ENCODE data around the gene POLR1E. TPM values are rescaled to one million over a fixed set of nuclear protein-coding genes. Genes with fewer than 3 reads are reported as not detected.
"Not testable (repeated sequence)": the region's sequence is repeated elsewhere in the genome, so short reads cannot be mapped to it uniquely, and the experiment has no call there.

Gene POLR1E
- total and polyA plus RNA-seq, 9 of the 15 experiments (the other 6 are each of a cell fraction or from before 2014, with no cell fraction given), result 18.9 to 102 (median 74.4) TPM

GRCh38 chr9:37467530-37467929 lies 18.2 kb upstream of the POLR1E start (continued):
- TF ChIP-seq ZBTB40 (IDR thresholded peaks at IDR 0.05), result peak; percentile 49
- TF ChIP-seq ZBTB40 (CRISPR knock-in tag; IDR thresholded peaks at IDR 0.05); TEAD4 (CRISPR knock-in tag; IDR thresholded peaks at IDR 0.05; ENCODE audit: borderline replicate concordance): not testable (repeated sequence)
- TF ChIP-seq SMARCA5 (IDR thresholded peaks at IDR 0.05), result 0 out of 2 replicates have a peak, but pooled peaks have one; percentile 38
- TF ChIP-seq, protein P1, sequence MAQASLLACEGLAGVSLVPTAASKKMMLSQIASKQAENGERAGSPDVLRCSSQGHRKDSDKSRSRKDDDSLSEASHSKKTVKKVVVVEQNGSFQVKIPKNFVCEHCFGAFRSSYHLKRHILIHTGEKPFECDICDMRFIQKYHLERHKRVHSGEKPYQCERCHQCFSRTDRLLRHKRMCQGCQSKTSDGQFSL (CRISPR knock-in tag; IDR thresholded peaks at IDR 0.05), result not testable (repeated sequence)
- TF ChIP-seq, protein P1 (tag; IDR thresholded peaks at IDR 0.05), result 0 out of 4 replicates have a peak, but pooled peaks of 1 of the 2 experiments have one; percentile 40
- TF ChIP-seq PHF20 (IDR thresholded peaks at IDR 0.05; ENCODE audit: partially characterized antibody), result peak; percentile 23
- TF ChIP-seq TEAD4 (IDR thresholded peaks at IDR 0.05; ENCODE audit: low read length), result 0 out of 2 replicates have a peak, but pooled peaks have one; percentile 10
- TF ChIP-seq CC2D1A (IDR thresholded peaks at IDR 0.05), result 0 out of 2 replicates have a peak, but pooled peaks have one; percentile 15
- 0 out of 2 replicates have a peak, but pooled peaks have one; percentile 29 for TF ChIP-seq NBN (IDR thresholded peaks at IDR 0.05; ENCODE audit: low read depth)
- TF ChIP-seq CEBPG (CRISPR knock-in tag; IDR thresholded peaks at IDR 0.05), result 0 out of 2 replicates have a peak, but pooled peaks have one; percentile 46
- TF ChIP-seq CEBPG (tag; conservative IDR thresholded peaks at IDR 0.05 in 1 of 2, IDR thresholded peaks at IDR 0.05 in 1 of 2), result peak; percentile 80 to 92
- TF ChIP-seq, protein P2, sequence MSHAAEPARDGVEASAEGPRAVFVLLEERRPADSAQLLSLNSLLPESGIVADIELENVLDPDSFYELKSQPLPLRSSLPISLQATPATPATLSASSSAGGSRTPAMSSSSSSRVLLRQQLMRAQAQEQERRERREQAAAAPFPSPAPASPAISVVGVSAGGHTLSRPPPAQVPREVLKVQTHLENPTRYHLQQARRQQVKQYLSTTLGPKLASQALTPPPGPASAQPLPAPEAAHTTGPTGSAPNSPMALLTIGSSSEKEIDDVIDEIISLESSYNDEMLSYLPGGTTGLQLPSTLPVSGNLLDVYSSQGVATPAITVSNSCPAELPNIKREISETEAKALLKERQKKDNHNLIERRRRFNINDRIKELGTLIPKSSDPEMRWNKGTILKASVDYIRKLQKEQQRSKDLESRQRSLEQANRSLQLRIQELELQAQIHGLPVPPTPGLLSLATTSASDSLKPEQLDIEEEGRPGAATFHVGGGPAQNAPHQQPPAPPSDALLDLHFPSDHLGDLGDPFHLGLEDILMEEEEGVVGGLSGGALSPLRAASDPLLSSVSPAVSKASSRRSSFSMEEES (CRISPR knock-in tag; IDR thresholded peaks at IDR 0.05), result peak; percentile 72
- TF ChIP-seq, protein P3, sequence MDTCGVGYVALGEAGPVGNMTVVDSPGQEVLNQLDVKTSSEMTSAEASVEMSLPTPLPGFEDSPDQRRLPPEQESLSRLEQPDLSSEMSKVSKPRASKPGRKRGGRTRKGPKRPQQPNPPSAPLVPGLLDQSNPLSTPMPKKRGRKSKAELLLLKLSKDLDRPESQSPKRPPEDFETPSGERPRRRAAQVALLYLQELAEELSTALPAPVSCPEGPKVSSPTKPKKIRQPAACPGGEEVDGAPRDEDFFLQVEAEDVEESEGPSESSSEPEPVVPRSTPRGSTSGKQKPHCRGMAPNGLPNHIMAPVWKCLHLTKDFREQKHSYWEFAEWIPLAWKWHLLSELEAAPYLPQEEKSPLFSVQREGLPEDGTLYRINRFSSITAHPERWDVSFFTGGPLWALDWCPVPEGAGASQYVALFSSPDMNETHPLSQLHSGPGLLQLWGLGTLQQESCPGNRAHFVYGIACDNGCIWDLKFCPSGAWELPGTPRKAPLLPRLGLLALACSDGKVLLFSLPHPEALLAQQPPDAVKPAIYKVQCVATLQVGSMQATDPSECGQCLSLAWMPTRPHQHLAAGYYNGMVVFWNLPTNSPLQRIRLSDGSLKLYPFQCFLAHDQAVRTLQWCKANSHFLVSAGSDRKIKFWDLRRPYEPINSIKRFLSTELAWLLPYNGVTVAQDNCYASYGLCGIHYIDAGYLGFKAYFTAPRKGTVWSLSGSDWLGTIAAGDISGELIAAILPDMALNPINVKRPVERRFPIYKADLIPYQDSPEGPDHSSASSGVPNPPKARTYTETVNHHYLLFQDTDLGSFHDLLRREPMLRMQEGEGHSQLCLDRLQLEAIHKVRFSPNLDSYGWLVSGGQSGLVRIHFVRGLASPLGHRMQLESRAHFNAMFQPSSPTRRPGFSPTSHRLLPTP (IDR thresholded peaks at IDR 0.05; ENCODE audit: borderline replicate concordance, extremely low read depth, insufficient read length), result peak; percentile 59

All from K562 (cell line).